Breast epithelium (tissue), 3 donors: ENCODE results near the gene ZNF718.

Experiments used
- POLR2A ChIP-seq: fragments of 450-650 bp; IDR thresholded peaks from one replicate; pipeline ENCODE4 v1.6.1; 2016; ENCODE audit warnings: antibody characterized with exemption, mild to moderate bottlenecking, moderate library complexity
- TF ChIP-seq, protein P1 (sequence below), 3 donors: fragments of 450-650 bp; IDR thresholded peaks; one replicate each; pipeline ENCODE4 v1.5.1; 2016 to 2017; ENCODE audit warnings: antibody characterized with exemption in 3 of 3, mild to moderate bottlenecking in 3 of 3, moderate library complexity in 3 of 3

DNA sequence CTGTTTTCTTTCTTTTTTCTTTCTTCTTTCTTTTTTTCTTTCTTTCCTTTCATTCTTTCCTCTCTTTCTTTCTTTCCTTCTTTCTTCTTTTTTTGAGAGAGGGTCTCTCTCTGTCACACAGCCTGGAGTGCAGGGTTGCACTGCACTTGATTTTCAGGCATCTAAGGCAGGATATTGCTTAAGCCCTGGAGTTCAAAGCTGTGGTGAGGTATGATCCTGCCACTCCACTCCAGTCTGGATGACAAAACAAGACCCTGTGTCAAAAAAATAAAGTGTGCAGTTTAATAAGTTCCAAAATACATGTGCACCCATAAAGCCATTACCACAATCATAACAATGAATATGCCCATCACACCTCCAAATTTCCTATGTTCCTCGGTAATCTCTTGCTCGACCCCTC lies 10.6 kb upstream of the ZNF718 start:
- TF ChIP-seq, protein P1, sequence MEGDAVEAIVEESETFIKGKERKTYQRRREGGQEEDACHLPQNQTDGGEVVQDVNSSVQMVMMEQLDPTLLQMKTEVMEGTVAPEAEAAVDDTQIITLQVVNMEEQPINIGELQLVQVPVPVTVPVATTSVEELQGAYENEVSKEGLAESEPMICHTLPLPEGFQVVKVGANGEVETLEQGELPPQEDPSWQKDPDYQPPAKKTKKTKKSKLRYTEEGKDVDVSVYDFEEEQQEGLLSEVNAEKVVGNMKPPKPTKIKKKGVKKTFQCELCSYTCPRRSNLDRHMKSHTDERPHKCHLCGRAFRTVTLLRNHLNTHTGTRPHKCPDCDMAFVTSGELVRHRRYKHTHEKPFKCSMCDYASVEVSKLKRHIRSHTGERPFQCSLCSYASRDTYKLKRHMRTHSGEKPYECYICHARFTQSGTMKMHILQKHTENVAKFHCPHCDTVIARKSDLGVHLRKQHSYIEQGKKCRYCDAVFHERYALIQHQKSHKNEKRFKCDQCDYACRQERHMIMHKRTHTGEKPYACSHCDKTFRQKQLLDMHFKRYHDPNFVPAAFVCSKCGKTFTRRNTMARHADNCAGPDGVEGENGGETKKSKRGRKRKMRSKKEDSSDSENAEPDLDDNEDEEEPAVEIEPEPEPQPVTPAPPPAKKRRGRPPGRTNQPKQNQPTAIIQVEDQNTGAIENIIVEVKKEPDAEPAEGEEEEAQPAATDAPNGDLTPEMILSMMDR (IDR thresholded peaks at IDR 0.05), result no peak
- TF ChIP-seq POLR2A, result no peak
